Urinary bladder (tissue), 4 donors: Measurements from ENCODE around the gene AGXT. TPM values are rescaled to one million over a fixed set of nuclear protein-coding genes. Genes with fewer than 3 reads are reported as not detected.

ENCODE experiments used
- DNase-seq: peaks from one replicate; pipeline ENCODE4 v3.0.0-alpha.2; 2015; ENCODE audit errors: extremely low spot score
- H3K27ac ChIP-seq: one replicate; pipeline ENCODE4 v1.5.1; 2013; ENCODE audit warnings: low read depth, mild to moderate bottlenecking, moderate library complexity
- H3K36me3 ChIP-seq: one replicate; pipeline ENCODE4 v1.6.1; 2013; ENCODE audit warnings: mild to moderate bottlenecking, moderate library complexity; ENCODE audit not compliant: insufficient read depth
- H3K4me1 ChIP-seq: one replicate; pipeline ENCODE4 v1.6.1; 2013; ENCODE audit warnings: mild to moderate bottlenecking, moderate library complexity; ENCODE audit not compliant: insufficient read depth
- H3K4me3 ChIP-seq: one replicate; pipeline ENCODE4 v1.5.1; 2013; ENCODE audit warnings: low read depth, low read length
- WGBS: extraction: QIAGEN DNeasy Blood & Tissue Kit; methylation state at CpG from one replicate; pipeline ENCODE4 v1.1.7; 2013; 5-methylcytosine and 5-hydroxymethylcytosine counted together
- polyA plus RNA-seq: library from polyadenylated mRNA; stranded (reverse); fragments of 200-250 nt; gene quantifications from one replicate; pipeline ENCODE4 v1.2.3, GENCODE V29; 2013
- total RNA-seq: library from RNA; depleted of rRNA; stranded (reverse); fragments of >200 nt; gene quantifications from one replicate; pipeline ENCODE4 v1.2.3, GENCODE V29; 2014
- donor health status: healthy with polysubstance abuse.
- donor health status: healthy.

The AGXT gene
- total and polyA plus RNA-seq, 2 donors, result 0.49 TPM; not detected in 1

DNA sequence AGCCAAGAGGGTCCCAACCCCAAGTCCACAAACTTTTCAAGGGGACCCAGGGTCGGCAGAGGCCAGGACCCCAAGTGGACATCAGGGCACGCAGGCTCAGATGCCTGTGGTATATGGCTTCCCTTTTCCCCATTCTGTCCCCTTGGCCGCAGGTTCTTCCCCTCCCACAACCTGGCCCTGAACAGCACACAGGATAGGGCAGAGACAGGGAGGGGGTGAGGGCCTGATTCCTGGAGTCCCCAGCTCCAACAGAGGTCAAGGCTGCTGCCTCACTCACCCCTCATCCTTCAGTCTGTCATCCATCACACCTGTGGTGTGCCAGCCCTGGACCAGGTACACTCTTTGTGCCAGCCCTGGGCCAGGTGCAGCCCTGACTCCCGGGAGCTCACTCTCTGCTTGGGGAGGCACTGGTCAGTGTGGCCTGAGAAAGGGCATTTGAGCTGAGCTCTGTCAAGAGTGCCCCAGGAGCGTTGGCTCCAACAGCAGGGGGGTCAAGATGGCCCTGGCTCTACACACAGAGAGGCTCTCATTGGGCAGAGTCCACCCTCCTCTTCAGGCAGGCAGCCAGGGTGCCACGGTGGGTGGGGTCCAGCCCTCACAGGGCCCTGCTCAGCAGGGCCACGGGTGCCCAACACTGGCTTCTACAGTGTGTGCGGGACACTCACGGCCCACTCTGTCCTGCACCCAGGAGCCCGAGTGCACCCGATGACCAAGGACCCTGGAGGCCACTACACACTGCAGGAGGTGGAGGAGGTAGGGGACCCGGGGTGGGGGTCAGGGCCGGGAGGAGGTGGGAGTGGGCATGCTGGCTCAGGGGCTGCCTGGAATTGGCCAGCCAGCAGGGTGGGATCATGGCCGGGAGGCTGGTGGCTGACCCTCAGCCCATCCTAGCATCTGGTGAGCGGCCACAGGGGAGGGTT lies 1.6 kb downstream of the AGXT start:
- no peak overlapping the region for H3K4me3 ChIP-seq
- no peaks in the 10 kb centered on the region for H3K36me3 ChIP-seq
- H3K4me1 ChIP-seq, result no peaks in the 10 kb centered on the region
- H3K27ac ChIP-seq, result no peak overlapping the region
- 87% methylated on average over 15 of the region's 15 CpGs for WGBS
- no peak for DNase-seq

DNA sequence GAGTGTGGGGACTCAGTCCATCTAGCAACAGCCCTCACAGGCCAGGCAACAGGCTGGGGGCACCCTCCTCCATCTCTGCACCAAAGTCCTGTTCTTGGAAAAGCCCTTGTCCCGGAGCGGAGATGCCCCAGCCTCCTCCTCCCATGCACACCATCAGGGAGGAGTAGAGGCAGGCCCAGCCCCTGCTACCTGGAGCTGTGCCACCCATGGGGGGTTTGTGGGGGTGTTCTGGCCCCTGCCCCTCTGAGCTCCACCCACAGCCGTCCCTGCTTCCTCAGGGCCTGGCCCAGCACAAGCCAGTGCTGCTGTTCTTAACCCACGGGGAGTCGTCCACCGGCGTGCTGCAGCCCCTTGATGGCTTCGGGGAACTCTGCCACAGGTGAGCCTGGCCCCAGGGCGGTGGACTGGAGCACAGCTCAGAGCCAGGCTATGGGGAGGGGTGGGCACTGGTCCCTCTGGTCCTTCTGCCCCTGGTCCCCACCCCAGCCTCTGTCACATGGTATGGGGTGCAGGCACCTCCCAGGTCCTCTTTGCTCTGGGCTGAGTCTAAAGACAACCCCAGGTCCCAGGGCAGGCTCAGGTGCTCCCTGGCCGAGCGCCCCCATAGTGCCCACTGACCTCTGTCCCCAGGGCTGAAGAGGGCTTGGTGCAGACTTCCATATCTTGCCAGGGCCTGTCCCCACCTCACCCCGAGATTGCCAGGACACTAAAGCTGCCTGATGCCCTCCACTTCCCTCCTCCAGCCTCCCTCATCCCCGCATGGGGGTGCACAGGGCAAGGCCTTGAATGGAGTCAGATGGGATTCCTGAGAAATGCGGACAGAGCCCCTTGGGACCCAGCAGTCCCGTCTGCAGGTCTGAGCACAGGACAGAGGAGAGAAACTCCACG lies 2.7 kb downstream of the AGXT start:
- no peak for DNase-seq
- H3K36me3 ChIP-seq, result no peaks in the 10 kb centered on the region
- no peak overlapping the region for H3K27ac ChIP-seq
- no peak overlapping the region for H3K4me3 ChIP-seq
- H3K4me1 ChIP-seq, result no peaks in the 10 kb centered on the region
- WGBS, result 82% methylated on average over 16 of the region's 16 CpGs

DNA sequence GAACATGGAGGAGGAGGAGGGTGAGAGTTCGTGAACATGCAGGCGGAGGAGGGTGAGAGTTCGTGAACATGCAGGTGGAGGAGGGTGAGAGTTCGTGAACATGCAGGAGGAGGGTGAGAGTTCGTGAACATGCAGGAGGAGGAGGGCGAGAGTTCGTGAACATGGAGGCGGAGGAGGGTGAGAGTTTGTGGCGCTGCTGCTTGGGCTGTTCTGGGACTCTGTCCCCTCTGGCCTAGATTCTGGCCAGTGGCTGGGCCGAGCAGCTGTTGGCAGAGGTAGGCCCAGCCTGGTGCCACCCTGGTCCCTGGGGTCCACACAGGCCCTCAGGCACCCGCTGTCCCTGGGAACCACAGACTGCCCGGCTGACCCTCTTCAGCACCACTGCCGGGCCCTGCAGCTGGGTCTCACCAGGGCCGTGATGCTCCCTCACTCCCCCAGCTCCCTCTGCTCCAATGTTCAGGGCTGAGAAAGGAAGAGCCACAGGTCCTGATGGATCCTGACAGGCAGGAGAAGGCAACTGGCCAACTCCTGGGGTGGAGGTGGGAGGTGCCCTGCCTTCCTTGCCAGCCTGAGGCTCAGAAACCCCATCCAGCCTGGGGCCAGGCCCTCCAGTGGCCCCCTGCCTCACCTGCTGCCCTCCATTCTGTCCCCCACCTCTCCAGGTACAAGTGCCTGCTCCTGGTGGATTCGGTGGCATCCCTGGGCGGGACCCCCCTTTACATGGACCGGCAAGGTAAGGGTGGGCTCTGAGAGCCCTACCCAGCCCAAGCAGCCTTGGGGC lies 3.9 kb downstream of the AGXT start:
- H3K36me3 ChIP-seq, result no peaks in the 10 kb centered on the region
- DNase-seq, result no peak
- H3K27ac ChIP-seq, result no peak overlapping the region
- WGBS, result 90% methylated on average over 17 of the region's 17 CpGs
- H3K4me1 ChIP-seq, result no peaks in the 10 kb centered on the region
- H3K4me3 ChIP-seq, result no peak overlapping the region

DNA sequence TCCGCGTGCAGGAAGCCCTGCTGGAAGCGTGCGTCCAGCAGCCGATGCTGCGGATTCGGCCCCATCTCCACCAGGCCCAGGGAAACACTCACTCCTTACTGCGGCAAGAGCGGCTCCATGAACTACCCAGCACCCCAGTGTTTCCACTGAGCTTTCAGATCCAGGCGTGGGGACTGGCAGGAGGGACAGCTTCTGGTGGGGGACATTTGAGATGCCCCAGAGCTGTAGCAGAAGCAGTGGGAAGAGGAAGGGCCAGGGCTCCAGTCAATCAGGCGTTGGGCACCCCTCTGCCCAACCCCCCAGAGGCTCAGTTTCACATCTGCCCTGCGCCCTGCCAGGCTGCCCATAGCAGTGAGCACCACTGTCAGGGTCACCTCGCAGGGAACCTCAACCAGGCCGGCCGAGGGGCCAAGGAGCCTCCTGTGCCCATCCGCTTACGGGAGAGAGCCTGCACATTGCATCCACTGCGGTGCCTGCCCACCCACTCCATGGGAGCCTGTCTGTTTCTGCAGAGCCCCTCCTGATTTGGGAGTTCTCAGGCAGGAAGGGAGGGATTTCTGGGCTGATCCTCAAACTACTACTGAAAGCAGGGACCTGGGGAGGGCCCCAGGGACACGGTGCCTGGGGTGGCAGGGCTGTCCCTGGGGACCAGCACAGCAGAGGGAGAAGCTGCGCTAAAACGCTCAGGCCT lies 4.6 kb downstream of the AGXT start:
- no peak for DNase-seq
- WGBS, result 85% methylated on average over 21 of the region's 21 CpGs
- Histone ChIP-seq H3K4me1 (no peaks in the 10 kb centered on the region), H3K27ac (no peak overlapping the region), H3K4me3 (no peak overlapping the region), H3K36me3 (no peaks in the 10 kb centered on the region)

DNA sequence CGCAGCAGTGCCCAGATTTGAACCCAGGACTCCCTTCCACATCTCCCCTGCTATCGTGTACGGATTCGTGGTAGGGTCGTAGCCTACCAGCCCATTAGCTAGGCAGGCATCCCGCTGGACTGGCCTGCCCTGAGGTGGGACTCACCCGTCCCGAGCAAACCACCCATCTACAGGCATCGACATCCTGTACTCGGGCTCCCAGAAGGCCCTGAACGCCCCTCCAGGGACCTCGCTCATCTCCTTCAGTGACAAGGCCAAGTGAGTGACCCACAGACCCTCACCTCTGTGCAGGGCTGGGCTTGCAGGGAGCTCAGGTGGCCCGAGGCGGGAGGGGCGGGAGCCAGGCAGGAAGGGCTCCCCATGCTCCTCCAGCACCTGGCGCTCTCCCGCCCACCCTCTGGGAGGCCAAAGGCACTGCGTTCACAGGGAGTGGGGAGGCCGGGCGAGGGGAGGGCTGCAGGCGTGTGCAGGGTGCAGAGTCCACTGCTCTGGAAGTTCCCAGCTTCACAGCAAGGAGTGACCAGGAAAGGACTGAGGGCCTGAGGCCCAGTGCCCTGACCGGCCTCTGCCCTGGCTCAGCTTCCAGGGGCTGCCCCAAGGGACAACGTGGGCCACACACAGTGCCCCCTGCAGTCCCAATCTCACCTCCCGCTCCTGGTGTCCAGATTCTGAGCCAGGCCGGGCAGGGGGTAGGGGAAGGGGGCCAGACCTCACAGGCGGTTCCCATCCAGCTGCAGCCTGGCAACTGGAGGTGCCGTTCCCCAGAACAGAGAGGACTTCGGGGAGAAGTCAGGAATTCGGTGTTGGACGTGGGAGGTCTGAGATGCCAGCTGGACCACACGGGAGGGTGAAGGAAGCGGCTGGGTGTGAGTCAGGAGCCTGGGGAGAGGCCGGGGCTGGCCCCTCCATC lies 5.4 kb downstream of the AGXT start:
- Histone ChIP-seq H3K4me1 (no peaks in the 10 kb centered on the region), H3K4me3 (no peak overlapping the region), H3K27ac (no peak overlapping the region), H3K36me3 (no peaks in the 10 kb centered on the region)
- WGBS, result 78% methylated on average over 33 of the region's 33 CpGs
- DNase-seq, result no peak

DNA sequence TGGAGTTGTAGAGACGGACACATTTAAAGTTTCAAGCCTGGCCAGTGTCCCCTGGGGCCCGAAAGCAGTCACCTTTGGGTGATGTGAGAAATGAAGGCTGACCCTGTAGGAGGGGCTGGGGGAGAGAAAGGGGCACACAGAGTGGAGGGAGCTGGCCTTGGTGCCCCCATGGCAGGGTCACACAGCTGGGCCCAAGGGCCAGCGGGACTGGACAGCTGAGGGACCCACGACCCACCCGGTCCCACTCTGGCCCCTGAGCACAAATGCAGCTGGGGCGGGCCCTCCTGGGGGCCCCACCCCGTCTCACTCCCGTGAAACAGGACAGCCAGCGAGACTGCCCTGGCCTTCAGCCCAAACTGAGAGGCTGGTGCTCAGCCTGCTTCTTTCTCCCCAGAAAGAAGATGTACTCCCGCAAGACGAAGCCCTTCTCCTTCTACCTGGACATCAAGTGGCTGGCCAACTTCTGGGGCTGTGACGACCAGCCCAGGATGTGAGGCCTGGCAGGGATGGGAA lies 6.1 kb downstream of the AGXT start:
- H3K27ac ChIP-seq, result no peak overlapping the region
- no peaks in the 10 kb centered on the region for H3K36me3 ChIP-seq
- no peaks in the 10 kb centered on the region for H3K4me1 ChIP-seq
- DNase-seq, result no peak
- 77% methylated on average over 12 of the region's 12 CpGs for WGBS
- no peak overlapping the region for H3K4me3 ChIP-seq

DNA sequence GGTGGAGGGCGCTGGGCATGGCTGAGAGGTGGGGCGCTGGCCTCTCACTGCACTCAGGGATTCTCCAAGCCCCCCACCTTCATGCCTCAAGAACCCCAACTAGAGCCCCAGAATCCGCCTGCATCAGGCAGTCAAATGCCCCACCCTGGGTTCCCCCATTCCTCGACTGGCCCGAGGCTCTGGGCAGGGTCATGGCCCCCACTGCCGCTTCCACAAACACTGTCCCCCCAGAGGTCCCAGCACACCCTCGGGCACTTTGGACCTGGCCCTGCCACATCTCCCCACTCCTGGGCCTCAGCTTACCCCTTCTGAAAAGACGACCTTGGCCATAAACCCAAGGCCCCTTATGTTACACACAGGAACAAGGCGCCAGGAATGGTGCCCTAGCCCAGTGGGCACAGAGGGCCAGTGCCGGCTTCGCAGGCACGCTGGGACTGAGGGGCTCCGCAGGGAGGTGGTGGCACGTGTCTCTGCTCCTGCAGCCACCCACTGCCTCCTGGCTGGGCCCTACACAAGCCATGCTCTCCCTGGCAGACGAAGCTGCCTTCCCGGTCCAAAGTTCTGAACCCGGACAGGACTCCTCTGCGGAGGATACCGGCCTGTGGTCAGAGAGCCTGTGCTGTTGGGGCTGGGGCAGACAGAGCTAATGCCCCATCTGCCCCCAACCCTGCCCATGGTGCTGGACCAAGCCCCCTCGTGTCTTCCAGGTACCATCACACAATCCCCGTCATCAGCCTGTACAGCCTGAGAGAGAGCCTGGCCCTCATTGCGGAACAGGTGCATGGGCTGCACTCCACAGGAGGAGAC lies 6.8 kb downstream of the AGXT start:
- H3K36me3 ChIP-seq, result no peaks in the 10 kb centered on the region
- no peak for DNase-seq
- H3K4me1 ChIP-seq, result no peaks in the 10 kb centered on the region
- 94% methylated on average over 22 of the region's 22 CpGs for WGBS
- no peak overlapping the region for H3K27ac ChIP-seq
- no peak overlapping the region for H3K4me3 ChIP-seq

DNA sequence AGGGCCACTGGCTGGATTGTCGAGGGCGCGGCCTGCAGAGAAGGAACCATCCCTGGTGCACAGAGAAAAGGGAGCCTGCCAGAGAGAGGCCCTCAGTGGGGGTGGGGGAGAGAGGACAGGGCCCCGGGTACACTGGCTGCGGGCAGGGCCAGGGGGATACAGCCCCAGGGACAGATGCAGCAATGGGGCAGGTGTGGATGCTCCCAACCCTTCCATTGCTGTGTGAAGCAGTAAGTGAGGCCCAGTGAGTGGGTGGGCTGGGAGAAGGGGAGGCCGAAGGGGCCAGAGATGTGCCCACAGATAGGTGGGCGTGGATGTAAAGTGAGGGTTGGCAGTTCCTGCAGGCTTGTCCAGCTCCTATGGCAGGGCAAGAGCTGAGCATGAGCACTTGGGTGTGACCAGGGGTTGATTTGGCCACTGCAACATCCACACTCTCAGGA lies 7.4 kb downstream of the AGXT start:
- Histone ChIP-seq H3K36me3 (no peaks in the 10 kb centered on the region), H3K4me1 (no peaks in the 10 kb centered on the region), H3K4me3 (no peak overlapping the region), H3K27ac (no peak overlapping the region)
- WGBS, result 69% methylated on average over 7 of the region's 7 CpGs
- DNase-seq, result no peak

DNA sequence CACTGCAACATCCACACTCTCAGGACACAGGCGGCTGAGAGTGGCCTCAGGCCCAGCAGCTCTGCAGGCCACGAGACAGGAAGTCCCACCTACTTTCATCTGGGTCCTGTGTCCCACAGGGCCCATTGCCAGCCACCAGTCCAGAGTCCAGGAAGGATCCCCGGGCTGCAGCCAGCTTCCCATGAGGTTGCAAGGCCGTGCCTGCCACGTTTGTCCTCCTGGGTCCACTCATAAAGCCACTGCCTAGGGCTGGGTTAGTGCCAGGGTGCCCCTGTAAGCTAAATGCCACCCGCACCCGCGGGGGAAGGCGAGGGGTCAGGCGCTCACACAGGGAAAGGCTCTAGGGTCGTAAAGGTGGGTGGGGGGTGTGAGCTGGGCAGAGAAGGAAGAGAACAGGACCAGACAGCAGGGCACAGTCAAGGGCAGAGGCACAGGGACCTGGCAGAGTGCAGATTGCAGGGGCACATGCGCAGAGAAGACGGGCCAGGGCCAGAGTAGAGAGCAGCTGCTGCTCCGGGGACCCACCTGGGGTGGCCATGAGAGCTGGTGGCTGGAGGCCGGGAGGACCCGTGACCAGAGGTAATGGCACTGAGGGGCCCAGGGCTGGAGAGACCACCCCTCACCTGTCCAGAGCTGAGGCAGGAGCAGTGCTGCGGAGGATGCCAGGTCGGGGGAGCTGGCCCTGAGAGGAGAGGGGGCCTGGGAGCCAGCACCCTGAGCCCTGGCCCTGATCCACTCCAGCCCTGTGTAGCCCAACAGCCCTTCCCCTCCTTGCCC lies 8.0 kb downstream of the AGXT start:
- Histone ChIP-seq H3K4me3 (no peak overlapping the region), H3K4me1 (no peaks in the 10 kb centered on the region), H3K36me3 (no peaks in the 10 kb centered on the region), H3K27ac (no peak overlapping the region)
- no peak for DNase-seq
- WGBS, result 85% methylated on average over 18 of the region's 18 CpGs

DNA sequence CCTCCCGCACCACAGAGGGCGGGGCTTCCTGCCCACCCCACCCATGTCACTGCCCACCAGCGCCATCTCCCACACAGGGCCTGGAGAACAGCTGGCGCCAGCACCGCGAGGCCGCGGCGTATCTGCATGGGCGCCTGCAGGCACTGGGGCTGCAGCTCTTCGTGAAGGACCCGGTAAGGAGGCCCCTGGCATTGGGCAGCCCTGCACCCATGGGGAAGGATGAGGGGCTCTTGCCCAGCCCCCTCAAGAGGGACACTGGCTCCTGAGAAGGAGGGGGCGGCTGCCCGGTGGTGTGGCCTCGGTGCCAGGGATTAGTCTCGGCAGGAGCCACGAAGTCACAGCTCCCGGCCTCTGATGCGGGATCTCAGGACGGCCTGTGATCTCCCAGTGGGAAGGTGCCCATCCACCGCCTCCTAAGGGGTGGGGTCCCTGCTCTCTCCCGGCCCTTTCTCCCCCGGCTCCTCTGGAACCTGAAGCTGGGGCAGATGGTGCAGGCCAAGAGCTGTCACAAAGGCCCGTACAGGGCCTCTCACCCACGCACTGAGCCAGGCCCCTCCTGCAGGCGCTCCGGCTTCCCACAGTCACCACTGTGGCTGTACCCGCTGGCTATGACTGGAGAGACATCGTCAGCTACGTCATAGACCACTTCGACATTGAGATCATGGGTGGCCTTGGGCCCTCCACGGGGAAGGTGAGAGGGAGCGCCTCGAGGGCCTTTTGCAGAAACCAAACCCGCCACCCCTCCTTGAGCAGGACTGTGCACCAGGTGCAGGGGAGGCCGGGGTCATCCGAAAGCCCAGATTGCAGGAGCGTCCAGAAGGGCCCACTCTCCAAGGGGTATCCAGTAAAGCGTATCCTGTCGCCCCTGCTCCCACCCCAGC lies 9.1 kb downstream of the AGXT start:
- 89% methylated on average over 40 of the region's 40 CpGs for WGBS
- Histone ChIP-seq H3K4me1 (no peaks in the 10 kb centered on the region), H3K4me3 (no peak overlapping the region), H3K27ac (no peak overlapping the region), H3K36me3 (no peaks in the 10 kb centered on the region)
- no peak for DNase-seq
